Amniotic epithelial cell (primary cell): ENCODE measurements around the gene CIITA.
A peak's percentile ranks its signal among the peaks of the same experiment; 100 is the strongest.

Source experiments
- DNase-seq: peaks from one replicate; pipeline ENCODE4 v3.0.0-alpha.2; 2010; ENCODE audit warnings: low read depth

CIITA gene

GRCh38 chr16:10978871-10979446 is 102.0 kb downstream of the CIITA start:
- DNase-seq: no peak

GRCh38 chr16:10979717-10980601 is 103.0 kb downstream of the CIITA start:
- DNase-seq: peak; percentile 52

- DNase-seq: no peak
Measured at GRCh38 chr16:10980813-10981212, 103.8 kb downstream of the CIITA start.

GRCh38 chr16:10981697-10982216 is 104.8 kb downstream of the CIITA start:
- DNase-seq: no peak

GRCh38 chr16:10982465-10983150 is 105.6 kb downstream of the CIITA start:
- no peak for DNase-seq

- no peak for DNase-seq
Measured at GRCh38 chr16:10983159-10983558, 106.2 kb downstream of the CIITA start.

GRCh38 chr16:10984509-10984908 is 107.5 kb downstream of the CIITA start:
- DNase-seq: peak; percentile 75
